ENCODE results near the gene PRDM1. TPM values are rescaled to one million over a fixed set of nuclear protein-coding genes. Genes with fewer than 3 reads are reported as not detected.

Gene PRDM1
- total and polyA plus RNA-seq, 2 of the 13 experiments (the other 11 are each of a cell fraction or from before 2014, with no cell fraction given) = 0.13 TPM; not detected in 1

DNA sequence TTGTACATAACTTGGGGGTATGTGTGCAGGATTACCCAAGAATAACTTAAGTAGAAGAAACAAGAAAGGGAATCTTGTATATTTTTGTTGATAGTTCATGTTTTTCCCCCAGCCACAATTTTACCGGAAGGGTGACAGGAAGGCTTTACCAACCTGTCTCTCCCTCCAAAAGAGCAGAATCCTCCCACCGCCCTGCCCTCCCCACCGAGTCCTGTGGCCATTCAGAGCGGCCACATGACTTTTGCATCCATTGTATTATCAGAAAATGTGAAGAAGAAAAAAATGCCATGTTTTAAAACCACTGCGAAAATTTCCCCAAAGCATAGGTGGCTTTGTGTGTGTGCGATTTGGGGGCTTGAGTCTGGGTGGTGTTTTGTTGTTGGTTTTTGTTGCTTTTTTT is 22.0 kb downstream of the PRDM1 start (continued):
- TF ChIP-seq, protein P1, sequence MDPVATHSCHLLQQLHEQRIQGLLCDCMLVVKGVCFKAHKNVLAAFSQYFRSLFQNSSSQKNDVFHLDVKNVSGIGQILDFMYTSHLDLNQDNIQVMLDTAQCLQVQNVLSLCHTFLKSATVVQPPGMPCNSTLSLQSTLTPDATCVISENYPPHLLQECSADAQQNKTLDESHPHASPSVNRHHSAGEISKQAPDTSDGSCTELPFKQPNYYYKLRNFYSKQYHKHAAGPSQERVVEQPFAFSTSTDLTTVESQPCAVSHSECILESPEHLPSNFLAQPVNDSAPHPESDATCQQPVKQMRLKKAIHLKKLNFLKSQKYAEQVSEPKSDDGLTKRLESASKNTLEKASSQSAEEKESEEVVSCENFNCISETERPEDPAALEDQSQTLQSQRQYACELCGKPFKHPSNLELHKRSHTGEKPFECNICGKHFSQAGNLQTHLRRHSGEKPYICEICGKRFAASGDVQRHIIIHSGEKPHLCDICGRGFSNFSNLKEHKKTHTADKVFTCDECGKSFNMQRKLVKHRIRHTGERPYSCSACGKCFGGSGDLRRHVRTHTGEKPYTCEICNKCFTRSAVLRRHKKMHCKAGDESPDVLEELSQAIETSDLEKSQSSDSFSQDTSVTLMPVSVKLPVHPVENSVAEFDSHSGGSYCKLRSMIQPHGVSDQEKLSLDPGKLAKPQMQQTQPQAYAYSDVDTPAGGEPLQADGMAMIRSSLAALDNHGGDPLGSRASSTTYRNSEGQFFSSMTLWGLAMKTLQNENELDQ (CRISPR knock-in tag; IDR thresholded peaks at IDR 0.05; ENCODE audit: borderline replicate concordance) = no peak
- TF ChIP-seq ZNF335 (CRISPR knock-in tag; IDR thresholded peaks at IDR 0.05) (no peak), ZNF572 (CRISPR knock-in tag; IDR thresholded peaks at IDR 0.05) (no peak), ISX (CRISPR knock-in tag; conservative IDR thresholded peaks at IDR 0.05) (no peak), ZNF263 (CRISPR knock-in tag; IDR thresholded peaks at IDR 0.05) (no peak)
- TF ChIP-seq, protein P2, sequence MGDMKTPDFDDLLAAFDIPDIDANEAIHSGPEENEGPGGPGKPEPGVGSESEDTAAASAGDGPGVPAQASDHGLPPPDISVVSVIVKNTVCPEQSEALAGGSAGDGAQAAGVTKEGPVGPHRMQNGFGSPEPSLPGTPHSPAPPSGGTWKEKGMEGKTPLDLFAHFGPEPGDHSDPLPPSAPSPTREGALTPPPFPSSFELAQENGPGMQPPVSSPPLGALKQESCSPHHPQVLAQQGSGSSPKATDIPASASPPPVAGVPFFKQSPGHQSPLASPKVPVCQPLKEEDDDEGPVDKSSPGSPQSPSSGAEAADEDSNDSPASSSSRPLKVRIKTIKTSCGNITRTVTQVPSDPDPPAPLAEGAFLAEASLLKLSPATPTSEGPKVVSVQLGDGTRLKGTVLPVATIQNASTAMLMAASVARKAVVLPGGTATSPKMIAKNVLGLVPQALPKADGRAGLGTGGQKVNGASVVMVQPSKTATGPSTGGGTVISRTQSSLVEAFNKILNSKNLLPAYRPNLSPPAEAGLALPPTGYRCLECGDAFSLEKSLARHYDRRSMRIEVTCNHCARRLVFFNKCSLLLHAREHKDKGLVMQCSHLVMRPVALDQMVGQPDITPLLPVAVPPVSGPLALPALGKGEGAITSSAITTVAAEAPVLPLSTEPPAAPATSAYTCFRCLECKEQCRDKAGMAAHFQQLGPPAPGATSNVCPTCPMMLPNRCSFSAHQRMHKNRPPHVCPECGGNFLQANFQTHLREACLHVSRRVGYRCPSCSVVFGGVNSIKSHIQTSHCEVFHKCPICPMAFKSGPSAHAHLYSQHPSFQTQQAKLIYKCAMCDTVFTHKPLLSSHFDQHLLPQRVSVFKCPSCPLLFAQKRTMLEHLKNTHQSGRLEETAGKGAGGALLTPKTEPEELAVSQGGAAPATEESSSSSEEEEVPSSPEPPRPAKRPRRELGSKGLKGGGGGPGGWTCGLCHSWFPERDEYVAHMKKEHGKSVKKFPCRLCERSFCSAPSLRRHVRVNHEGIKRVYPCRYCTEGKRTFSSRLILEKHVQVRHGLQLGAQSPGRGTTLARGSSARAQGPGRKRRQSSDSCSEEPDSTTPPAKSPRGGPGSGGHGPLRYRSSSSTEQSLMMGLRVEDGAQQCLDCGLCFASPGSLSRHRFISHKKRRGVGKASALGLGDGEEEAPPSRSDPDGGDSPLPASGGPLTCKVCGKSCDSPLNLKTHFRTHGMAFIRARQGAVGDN (CRISPR knock-in tag; IDR thresholded peaks at IDR 0.05) = no peak

DNA sequence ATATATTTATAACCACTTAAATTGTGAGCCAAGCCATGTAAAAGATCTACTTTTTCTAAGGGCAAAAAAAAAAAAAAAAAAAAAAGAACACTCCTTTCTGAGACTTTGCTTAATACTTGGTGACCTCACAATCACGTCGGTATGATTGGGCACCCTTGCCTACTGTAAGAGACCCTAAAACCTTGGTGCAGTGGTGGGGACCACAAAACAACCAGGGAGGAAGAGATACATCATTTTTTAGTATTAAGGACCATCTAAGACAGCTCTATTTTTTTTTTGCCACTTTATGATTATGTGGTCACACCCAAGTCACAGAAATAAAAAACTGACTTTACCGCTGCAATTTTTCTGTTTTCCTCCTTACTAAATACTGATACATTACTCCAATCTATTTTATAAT is 22.9 kb downstream of the PRDM1 start:
- in situ Hi-C loops (cut with HindIII; ENCODE audit: extremely low pct_ligation_motif_present, low pct_unique_long_range_greater_than_20kb) = no loop called here
- intact Hi-C loops (cut with micrococcal nuclease; ENCODE audit: unreplicated experiment) = no loop called here
- TF ChIP-seq MEF2D (CRISPR knock-in tag; IDR thresholded peaks at IDR 0.05) (no peak), CHCHD3 (CRISPR knock-in tag; IDR thresholded peaks at IDR 0.05) (no peak)
- Histone ChIP-seq H3K79me2 (ENCODE audit: insufficient read depth, low read length) (no peaks in the 10 kb centered on the region), H3K9me3 (ENCODE audit: low read length) (no peaks in the 10 kb centered on the region), H3K27me3 (ENCODE audit: control insufficient read depth in 1 of 2, insufficient read depth in 2 of 2, low read length in 2 of 2) (peaks cover 0 to 53% of the 10 kb centered on the region in 2 experiments; a peak in 2 of 5 replicates), H3K9ac (ENCODE audit: insufficient read depth, low read depth, low read length) (no peak overlapping the region), H3K27ac (ENCODE audit: extremely low read length, insufficient read depth, low read length) (no peak overlapping the region), H3K4me3 (replicated peaks in 1 of 3; ENCODE audit: insufficient read depth in 1 of 3, low read depth in 2 of 3, low read length in 3 of 3) (no peak overlapping the region), H3K4me2 (ENCODE audit: low read depth, low read length) (no peak overlapping the region), H3K36me3 (replicated peaks in 1 of 2; ENCODE audit: control insufficient read depth in 1 of 2, insufficient read depth in 2 of 2, low read length in 2 of 2) (no peaks in the 10 kb centered on the region), H2AFZ (ENCODE audit: low read length) (no peak overlapping the region), H4K20me1 (ENCODE audit: insufficient read depth, low read length) (no peaks in the 10 kb centered on the region), H3K4me1 (ENCODE audit: insufficient read depth, low read length) (no peaks in the 10 kb centered on the region)
- DNase-seq (ENCODE audit: low spot score) (no peak), ATAC-seq (no peak), FAIRE-seq (no peak)
- 14% methylated on average over 3 of the region's 3 CpGs for WGBS (ENCODE audit: low lambda C conversion rate)
- POLR2A ChIA-PET = no interaction called here
- CTCF ChIA-PET (ENCODE audit: low intra/inter-chr PET ratio, low total read pairs) = no interaction called here
- no TSS peak for BruUV-seq (replicated peaks)
